ENCODE measurements around the gene BMP8B. TPM values are rescaled to one million over a fixed set of nuclear protein-coding genes. Genes with fewer than 3 reads are reported as not detected.
"Not testable (repeated sequence)": the region's sequence is repeated elsewhere in the genome, so short reads cannot be mapped to it uniquely, and the experiment has no call there.

Gene BMP8B
- total and polyA plus RNA-seq, 2 experiments from 2014 or later, result not detected

- no peak for DNase-seq
- no peaks in the 10 kb centered on the region for H3F3A ChIP-seq (ENCODE audit: insufficient read depth)
- no peaks in the 10 kb centered on the region for H3K9me3 ChIP-seq (ENCODE audit: low read depth)
- TF ChIP-seq EZH2phosphoT487 (IDR thresholded peaks at IDR 0.05; ENCODE audit: insufficient read depth, low read depth), result no peak
- no peak for TF ChIP-seq EZH2 (IDR thresholded peaks at IDR 0.05; ENCODE audit: insufficient read depth, poor library complexity, severe bottlenecking)
- H2AFZ ChIP-seq, result no peak overlapping the region
- no peaks in the 10 kb centered on the region for H3K79me2 ChIP-seq (ENCODE audit: insufficient read depth)
- H3K27me3 ChIP-seq (replicated peaks; ENCODE audit: insufficient read depth), result no peaks in the 10 kb centered on the region
- 41 to 42% methylated on average over 5 of the region's 5 CpGs for WGBS, 2 experiments (ENCODE audit: low coverage in 1 of 2, low lambda C conversion rate in 2 of 2, missing lambda C conversion rate in 2 of 2)
- no peak overlapping the region for H3K9ac ChIP-seq
- no peaks in the 10 kb centered on the region for H3K9me2 ChIP-seq (ENCODE audit: insufficient read depth)
- no peaks in the 10 kb centered on the region for H4K20me1 ChIP-seq (ENCODE audit: insufficient read depth)
- no peak overlapping the region for H3K27ac ChIP-seq
- in situ Hi-C loops (cut with MboI), result loop anchor here (10.0 kb wide), 1 partner anchor 153 kb away; no protein-coding TSS in a partner anchor
- no peaks in the 10 kb centered on the region for H3K36me3 ChIP-seq (ENCODE audit: low read depth)
- H3K4me2 ChIP-seq (ENCODE audit: unreplicated experiment), result no peak overlapping the region
- H3K4me3 ChIP-seq, result no peak overlapping the region
- no peaks in the 10 kb centered on the region for H3K4me1 ChIP-seq (ENCODE audit: insufficient read depth)
Measured at GRCh38 chr1:39822146-39822545, 33.5 kb upstream of the BMP8B start.

GRCh38 chr1:39819091-39819812 lies 30.6 kb upstream of the BMP8B start:
- Histone ChIP-seq H3K4me3 (no peak overlapping the region), H3K9ac (no peak overlapping the region), H3K36me3 (ENCODE audit: low read depth) (no peaks in the 10 kb centered on the region), H3K79me2 (ENCODE audit: insufficient read depth) (no peaks in the 10 kb centered on the region), H2AFZ (no peak overlapping the region), H4K20me1 (ENCODE audit: insufficient read depth) (no peaks in the 10 kb centered on the region), H3K27ac (no peak overlapping the region), H3K9me3 (ENCODE audit: low read depth) (no peaks in the 10 kb centered on the region), H3K4me1 (ENCODE audit: insufficient read depth) (no peaks in the 10 kb centered on the region), H3K4me2 (ENCODE audit: unreplicated experiment) (no peak overlapping the region), H3K9me2 (ENCODE audit: insufficient read depth) (no peaks in the 10 kb centered on the region), H3F3A (ENCODE audit: insufficient read depth) (peaks cover 3% of the 10 kb centered on the region; the same call in 1 of the 2 replicates), H3K27me3 (replicated peaks; ENCODE audit: insufficient read depth) (no peaks in the 10 kb centered on the region)
- in situ Hi-C loops (cut with MboI), result no loop called here
- no peak for DNase-seq
- 79 to 81% methylated on average over 21 to 22 of the region's 22 CpGs for WGBS, 2 experiments (ENCODE audit: low coverage in 1 of 2, low lambda C conversion rate in 2 of 2, missing lambda C conversion rate in 2 of 2)
- TF ChIP-seq EZH2 (IDR thresholded peaks at IDR 0.05; ENCODE audit: insufficient read depth, poor library complexity, severe bottlenecking) (no peak), EZH2phosphoT487 (IDR thresholded peaks at IDR 0.05; ENCODE audit: insufficient read depth, low read depth) (no peak)

GRCh38 chr1:39818482-39818881 lies 29.8 kb upstream of the BMP8B start:
- DNase-seq, result no peak
- TF ChIP-seq EZH2 (IDR thresholded peaks at IDR 0.05; ENCODE audit: insufficient read depth, poor library complexity, severe bottlenecking) (no peak), EZH2phosphoT487 (IDR thresholded peaks at IDR 0.05; ENCODE audit: insufficient read depth, low read depth) (no peak)
- Histone ChIP-seq H3K9ac (no peak overlapping the region), H3K27ac (no peak overlapping the region), H3K4me2 (ENCODE audit: unreplicated experiment) (no peak overlapping the region), H3K9me2 (ENCODE audit: insufficient read depth) (no peaks in the 10 kb centered on the region), H3K4me3 (no peak overlapping the region), H3K79me2 (ENCODE audit: insufficient read depth) (no peaks in the 10 kb centered on the region), H3K36me3 (ENCODE audit: low read depth) (no peaks in the 10 kb centered on the region), H3K4me1 (ENCODE audit: insufficient read depth) (no peaks in the 10 kb centered on the region), H3F3A (ENCODE audit: insufficient read depth) (peaks cover 3% of the 10 kb centered on the region; the same call in 1 of the 2 replicates), H2AFZ (no peak overlapping the region), H3K27me3 (replicated peaks; ENCODE audit: insufficient read depth) (no peaks in the 10 kb centered on the region), H4K20me1 (ENCODE audit: insufficient read depth) (no peaks in the 10 kb centered on the region), H3K9me3 (ENCODE audit: low read depth) (no peaks in the 10 kb centered on the region)
- WGBS, 2 experiments (ENCODE audit: low coverage in 1 of 2, low lambda C conversion rate in 2 of 2, missing lambda C conversion rate in 2 of 2), result 100% methylated on average over 2 of the region's 2 CpGs
- in situ Hi-C loops (cut with MboI), result no loop called here

- H2AFZ ChIP-seq; in situ Hi-C loops (cut with MboI); H4K20me1 ChIP-seq (ENCODE audit: insufficient read depth); H3K9me2 ChIP-seq (ENCODE audit: insufficient read depth); H3K4me2 ChIP-seq (ENCODE audit: unreplicated experiment); H3F3A ChIP-seq (ENCODE audit: insufficient read depth); H3K9ac ChIP-seq; H3K9me3 ChIP-seq (ENCODE audit: low read depth); H3K4me3 ChIP-seq; H3K27ac ChIP-seq; H3K36me3 ChIP-seq (ENCODE audit: low read depth); H3K79me2 ChIP-seq (ENCODE audit: insufficient read depth); H3K4me1 ChIP-seq (ENCODE audit: insufficient read depth); H3K27me3 ChIP-seq (replicated peaks; ENCODE audit: insufficient read depth): not testable (repeated sequence)
- DNase-seq, result peak; percentile 43
- WGBS, 2 experiments (ENCODE audit: low coverage in 1 of 2, low lambda C conversion rate in 2 of 2, missing lambda C conversion rate in 2 of 2), result 50 to 51% methylated on average over 16 to 18 of the region's 24 CpGs
Measured at GRCh38 chr1:39817091-39817932, 28.6 kb upstream of the BMP8B start.

Measured in GM23248 (cell line).